Measurements from ENCODE around the gene CHMP1A. TPM values are rescaled to one million over a fixed set of nuclear protein-coding genes. Genes with fewer than 3 reads are reported as not detected.

CHMP1A gene
- total RNA-seq, 1 donor from 2014 or later, result 153 TPM

DNA sequence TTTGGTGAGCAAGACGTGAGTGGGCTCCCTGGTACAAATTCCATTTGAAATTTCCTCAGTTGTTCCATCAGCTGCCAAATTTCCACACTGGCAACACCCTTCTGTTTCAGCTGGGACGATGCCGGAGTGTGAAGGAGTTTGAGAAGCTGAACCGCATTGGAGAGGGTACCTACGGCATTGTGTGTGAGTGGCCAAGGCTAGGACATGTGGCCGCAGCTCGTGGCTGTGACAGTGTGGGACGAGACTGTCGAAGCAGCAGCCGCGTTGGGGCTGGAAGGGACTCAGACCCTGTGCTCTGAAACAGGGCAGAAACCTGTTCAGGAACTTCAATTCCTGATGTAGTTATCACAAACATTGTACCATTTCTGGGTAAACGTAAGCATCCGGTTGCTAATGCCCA lies 31.6 kb upstream of the CHMP1A start:
- Histone ChIP-seq H3K27me3 (no peaks in the 10 kb centered on the region), H3K36me3 (peaks cover 22 to 33% of the 10 kb centered on the region in 2 donors), H3K4me3 (no peak overlapping the region), H3K9me3 (no peaks in the 10 kb centered on the region), H3K4me1 (peaks cover 4 to 5% of the 10 kb centered on the region in 2 donors), H3K27ac (no peak overlapping the region)
- intact Hi-C loops (cut with DNase I), result loop anchor here (10.0 kb wide), 1 partner anchor 444 kb away; no protein-coding TSS in a partner anchor
- TF ChIP-seq CTCF (IDR thresholded peaks at IDR 0.05), result no peak
- no peak for DNase-seq (ENCODE audit: low spot score in 2 of 2)

- no peak for DNase-seq (ENCODE audit: low spot score in 2 of 2)
- H3K27ac ChIP-seq, result no peak overlapping the region
- no peak overlapping the region for H3K4me3 ChIP-seq
- H3K4me1 ChIP-seq, result peaks cover 4 to 5% of the 10 kb centered on the region in 2 donors
- intact Hi-C loops (cut with DNase I), result loop anchor here (10.0 kb wide), 1 partner anchor 444 kb away; no protein-coding TSS in a partner anchor
- no peak for TF ChIP-seq CTCF (IDR thresholded peaks at IDR 0.05)
- peaks cover 17 to 26% of the 10 kb centered on the region in 2 donors for H3K36me3 ChIP-seq
- H3K9me3 ChIP-seq, result no peaks in the 10 kb centered on the region
- no peaks in the 10 kb centered on the region for H3K27me3 ChIP-seq
Measured at GRCh38 chr16:89688395-89688794, 30.9 kb upstream of the CHMP1A start.

DNA sequence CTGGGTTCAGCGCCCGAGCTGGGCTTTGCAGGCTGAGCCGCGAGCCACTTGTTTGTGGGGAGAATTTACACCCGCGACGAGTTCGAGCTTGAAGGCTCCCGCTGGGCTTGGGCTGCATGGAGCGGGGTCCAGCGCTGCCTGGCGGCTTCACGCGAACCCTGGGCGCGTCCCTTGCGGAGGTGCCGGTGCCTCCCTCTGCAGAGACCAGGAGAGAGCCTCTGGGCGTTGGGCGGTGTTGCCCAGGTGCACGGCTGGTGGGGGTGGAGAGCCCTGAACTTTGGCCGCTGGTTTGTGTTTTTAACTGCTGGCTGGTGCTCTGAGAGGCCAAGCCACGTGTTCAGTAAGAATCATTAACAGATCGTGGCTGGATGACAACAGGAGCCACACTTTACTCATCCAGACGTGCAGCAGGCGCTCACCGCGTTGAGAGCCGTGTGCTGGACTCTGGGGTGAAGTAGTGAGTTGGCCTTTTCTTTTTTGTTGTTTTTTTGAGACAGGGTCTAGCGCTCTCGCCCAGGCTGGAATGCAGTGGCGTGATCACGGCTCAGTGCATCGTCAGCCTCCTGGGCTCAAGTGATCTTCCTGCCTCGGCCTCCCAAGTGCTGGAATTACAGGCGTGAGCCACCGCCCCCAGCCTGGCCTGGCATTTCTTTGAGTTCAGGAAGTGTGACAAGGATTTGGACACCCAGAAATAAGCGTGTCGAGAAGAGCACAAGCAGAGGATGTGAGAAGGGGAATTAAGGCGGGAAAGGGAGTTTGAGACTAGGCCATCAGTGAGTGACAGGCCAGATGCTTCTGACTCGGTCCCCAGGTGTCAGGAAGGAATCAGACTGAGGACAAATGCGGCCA lies 29.8 kb upstream of the CHMP1A start:
- Histone ChIP-seq H3K4me1 (peaks cover 4 to 5% of the 10 kb centered on the region in 2 donors), H3K27ac (peak overlapping the region; percentile 58 to 82), H3K36me3 (peaks cover 14 to 16% of the 10 kb centered on the region in 2 donors), H3K4me3 (peak overlapping the region; percentile 63 to 80), H3K27me3 (no peaks in the 10 kb centered on the region), H3K9me3 (no peaks in the 10 kb centered on the region)
- no peak for TF ChIP-seq CTCF (IDR thresholded peaks at IDR 0.05)
- DNase-seq (ENCODE audit: low spot score in 2 of 2), result no peak
- intact Hi-C loops (cut with DNase I), result loop anchor here (10.0 kb wide), 1 partner anchor 443 kb away; no protein-coding TSS in a partner anchor

DNA sequence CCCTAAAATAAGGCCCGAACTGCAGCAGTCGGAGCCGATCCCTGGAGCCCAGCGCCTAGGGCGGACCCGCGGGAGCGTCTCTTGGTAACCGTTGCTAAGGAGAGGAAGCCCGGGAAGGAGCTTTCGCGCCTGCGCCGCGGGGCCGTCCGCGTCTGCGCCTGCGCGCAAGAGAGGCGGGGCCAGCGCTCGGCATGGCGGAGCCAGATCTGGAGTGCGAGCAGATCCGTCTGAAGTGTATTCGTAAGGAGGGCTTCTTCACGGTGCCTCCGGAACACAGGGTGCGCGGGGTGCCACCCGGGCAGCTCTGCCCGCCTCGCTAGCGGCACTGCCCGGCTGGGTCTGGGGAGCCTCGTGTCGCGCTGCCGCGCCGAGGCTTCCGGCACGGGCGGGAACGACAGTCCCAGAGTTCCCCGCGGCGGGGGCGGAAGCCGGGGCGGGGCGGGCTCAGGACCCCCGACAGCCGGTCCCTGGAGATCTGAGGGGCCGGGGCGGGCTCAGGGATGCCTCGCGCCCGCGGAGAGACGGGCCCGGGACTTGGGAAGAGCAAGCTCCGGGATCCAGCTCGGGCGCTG lies 29.1 kb upstream of the CHMP1A start, which contains the start of gene CDK10:
Gene CDK10, plus strand, starts transcription at position 170 of the 572 bp plus-strand sequence. Its CDS starts 22 bp downstream, at position 192.
- intact Hi-C loops (cut with DNase I), result loop anchor here (1.0 to 10.0 kb wide), 4 partner anchors 14 to 442 kb away; partner anchors contain the start of genes CHMP1A, SPATA33 and ZNF276

More for the DNA sequence above, 29.1 kb upstream of the CHMP1A start, which contains the start of gene CDK10:
- peak; percentile 42 to 93 for DNase-seq (ENCODE audit: low spot score in 2 of 2)
- Histone ChIP-seq H3K27me3 (no peaks in the 10 kb centered on the region), H3K27ac (peak within 1 kb of the TSS; percentile 58 to 82), H3K4me1 (peaks cover 4 to 5% of the 10 kb centered on the region in 2 donors), H3K9me3 (no peaks in the 10 kb centered on the region), H3K36me3 (peaks cover 7 to 9% of the 10 kb centered on the region in 2 donors), H3K4me3 (peak within 1 kb of the TSS; percentile 63 to 80)
- TF ChIP-seq CTCF (IDR thresholded peaks at IDR 0.05), result peak in 1 of 3 experiments; percentile 6

Measured in ascending aorta (tissue), 2 donors.